Uterus (tissue), 2 donors: ENCODE data around the gene NSD2.

Experiments
- CTCF ChIP-seq, 4 experiments: fragments of 200-600 bp in 2 of 4; fragments of 450-650 bp in 2 of 4; sonication (generic) in 2 of 4; IDR thresholded peaks; one replicate each; pipeline ENCODE4 v1.5.1; 2016 to 2019; ENCODE audit warnings: antibody characterized with exemption in 4 of 4, mild to moderate bottlenecking in 2 of 4, moderate library complexity in 1 of 4
- POLR2A ChIP-seq, 2 donors: fragments of 450-650 bp; IDR thresholded peaks; one replicate each; pipeline ENCODE4 v1.6.1; 2016; ENCODE audit warnings: antibody characterized with exemption in 2 of 2, mild to moderate bottlenecking in 1 of 2, moderate library complexity in 1 of 2

- TF ChIP-seq POLR2A (IDR thresholded peaks at IDR 0.05) (no peak), CTCF (IDR thresholded peaks at IDR 0.05) (no peak)
Measured at GRCh38 chr4:1969928-1970723, 98.9 kb downstream of the NSD2 start.
